Fibroblast of skin of right quadriceps (primary cell): Measurements from ENCODE around the gene SLC37A2.

ENCODE experiments used
- DNase-seq: peaks from one replicate; pipeline ENCODE4 v3.0.0-alpha.2; 2013

The SLC37A2 gene

GRCh38 chr11:125071846-125072217 lies 8.7 kb downstream of the SLC37A2 start:
- DNase-seq, result no peak

- DNase-seq, result no peak
Measured at GRCh38 chr11:125072218-125072960, 9.3 kb downstream of the SLC37A2 start.

GRCh38 chr11:125072961-125073590 lies 10.0 kb downstream of the SLC37A2 start:
- DNase-seq, result no peak

GRCh38 chr11:125073616-125074483 lies 10.7 kb downstream of the SLC37A2 start:
- no peak for DNase-seq

- DNase-seq, result no peak
Measured at GRCh38 chr11:125074511-125075241, 11.6 kb downstream of the SLC37A2 start.

- no peak for DNase-seq
Measured at GRCh38 chr11:125075242-125075625, 12.1 kb downstream of the SLC37A2 start.

- no peak for DNase-seq
Measured at GRCh38 chr11:125075900-125076317, 12.8 kb downstream of the SLC37A2 start.

- DNase-seq, result no peak
Measured at GRCh38 chr11:125076378-125076945, 13.4 kb downstream of the SLC37A2 start.

GRCh38 chr11:125078016-125078415 lies 14.9 kb downstream of the SLC37A2 start:
- no peak for DNase-seq

GRCh38 chr11:125078516-125079140 lies 15.5 kb downstream of the SLC37A2 start:
- no peak for DNase-seq

GRCh38 chr11:125079151-125079877 lies 16.2 kb downstream of the SLC37A2 start:
- DNase-seq, result no peak

- DNase-seq, result no peak
Measured at GRCh38 chr11:125079878-125080530, 16.9 kb downstream of the SLC37A2 start.

- DNase-seq, result no peak
Measured at GRCh38 chr11:125080531-125080911, 17.4 kb downstream of the SLC37A2 start.

GRCh38 chr11:125081098-125081798 lies 18.1 kb downstream of the SLC37A2 start:
- DNase-seq, result no peak

GRCh38 chr11:125082040-125082439 lies 18.9 kb downstream of the SLC37A2 start:
- DNase-seq, result no peak

- DNase-seq, result peak; percentile 31
Measured at GRCh38 chr11:125082611-125083311, 19.7 kb downstream of the SLC37A2 start.

- DNase-seq, result no peak
Measured at GRCh38 chr11:125083312-125084056, 20.4 kb downstream of the SLC37A2 start.

- DNase-seq, result no peak
Measured at GRCh38 chr11:125084057-125084416, 20.9 kb downstream of the SLC37A2 start.

GRCh38 chr11:125084761-125085231 lies 21.7 kb downstream of the SLC37A2 start:
- no peak for DNase-seq
